MM.1S (cell line): ENCODE data around the gene DISC1.

ENCODE experiments used
- DNase-seq: peaks from one replicate; pipeline ENCODE4 v3.0.0-alpha.2; 2015
- H2AFZ ChIP-seq: fragments of 300-600 bp; sonication (generic); 2 replicates; pipeline ENCODE4 v1.6.0; 2016; ENCODE audit warnings: antibody characterized with exemption, low read length
- H3F3A ChIP-seq: fragments of 300-600 bp; sonication (generic); 2 replicates; pipeline ENCODE4 v1.6.1; 2016; ENCODE audit warnings: mild to moderate bottlenecking, antibody characterized with exemption, low read length, moderate library complexity, mixed read lengths; ENCODE audit not compliant: insufficient read depth
- H3K27ac ChIP-seq: fragments of 300-600 bp; sonication (generic); 2 replicates; pipeline ENCODE4 v1.5.1; 2016; ENCODE audit warnings: mild to moderate bottlenecking, low read length
- H3K27me3 ChIP-seq: fragments of 300-600 bp; sonication (generic); replicated peaks from 2 replicates; pipeline ENCODE4 v1.6.0; 2016; ENCODE audit warnings: low read length; ENCODE audit not compliant: insufficient read depth
- H3K36me3 ChIP-seq: fragments of 300-600 bp; sonication (generic); replicated peaks from 2 replicates; pipeline ENCODE4 v1.6.1; 2016; ENCODE audit warnings: mild to moderate bottlenecking, low read length, mixed read lengths; ENCODE audit not compliant: insufficient read depth
- H3K4me1 ChIP-seq: fragments of 300-600 bp; sonication (generic); 2 replicates; pipeline ENCODE4 v1.6.1; 2016; ENCODE audit warnings: low read length, mixed read lengths
- H3K4me2 ChIP-seq: fragments of 300-600 bp; sonication (generic); 2 replicates; pipeline ENCODE4 v1.6.0; 2016; ENCODE audit warnings: low read depth, low read length
- H3K4me3 ChIP-seq: fragments of 300-600 bp; sonication (generic); 2 replicates; pipeline ENCODE4 v1.5.1; 2016; ENCODE audit warnings: low read length, mixed read lengths
- H3K79me2 ChIP-seq: fragments of 300-600 bp; sonication (generic); 2 replicates; pipeline ENCODE4 v1.6.1; 2016; ENCODE audit warnings: mixed run types, low read length, mixed read lengths
- H3K9ac ChIP-seq: fragments of 300-600 bp; sonication (generic); 2 replicates; pipeline ENCODE4 v1.6.1; 2016; ENCODE audit warnings: low read length, mixed read lengths
- H3K9me2 ChIP-seq: fragments of 300-600 bp; sonication (generic); replicated peaks from 2 replicates; pipeline ENCODE4 v1.6.1; 2016; ENCODE audit warnings: mild to moderate bottlenecking, low read length, mixed read lengths; ENCODE audit not compliant: insufficient read depth
- H3K9me3 ChIP-seq: fragments of 300-600 bp; sonication (generic); replicated peaks from 2 replicates; pipeline ENCODE4 v1.6.1; 2016; ENCODE audit warnings: mild to moderate bottlenecking, low read length, mixed read lengths; ENCODE audit not compliant: insufficient read depth
- H4K20me1 ChIP-seq: fragments of 300-600 bp; sonication (generic); 2 replicates; pipeline ENCODE4 v1.6.1; 2016; ENCODE audit warnings: mild to moderate bottlenecking, low read length, moderate library complexity, mixed read lengths; ENCODE audit not compliant: insufficient read depth
- EZH2 ChIP-seq: fragments of 300-600 bp; sonication (generic); optimal IDR thresholded peaks from 2 replicates; pipeline ENCODE3; 2017; ENCODE audit warnings: low read depth, mild to moderate bottlenecking, antibody characterized with exemption, low read length, mixed read lengths
- EZH2phosphoT487 ChIP-seq: fragments of 300-600 bp; sonication (generic); IDR thresholded peaks from 2 replicates; pipeline ENCODE4 v1.6.1; 2018; ENCODE audit warnings: antibody characterized with exemption, low read length
- TF ChIP-seq, protein P1 (sequence below): fragments of 300-600 bp; sonication (generic); IDR thresholded peaks from 2 replicates; pipeline ENCODE4 v1.5.1; 2016; ENCODE audit warnings: antibody characterized with exemption, low read length, mixed read lengths

The DISC1 gene

GRCh38 chr1:231934797-231935196, 308.2 kb downstream of the DISC1 start:
- H3K9ac ChIP-seq: no peak overlapping the region

GRCh38 chr1:231935856-231936255, 309.3 kb downstream of the DISC1 start:
- no peaks in the 10 kb centered on the region for H3K4me1 ChIP-seq
- no peak overlapping the region for H3K27ac ChIP-seq
- H3F3A ChIP-seq: no peaks in the 10 kb centered on the region
- H3K4me2 ChIP-seq: no peak overlapping the region
- no peaks in the 10 kb centered on the region; the same call in 1 of the 2 replicates for H3K9me3 ChIP-seq
- no peak overlapping the region for H3K9ac ChIP-seq
- DNase-seq: no peak
- H4K20me1 ChIP-seq: no peaks in the 10 kb centered on the region
- H2AFZ ChIP-seq: no peak overlapping the region
- no peaks in the 10 kb centered on the region for H3K79me2 ChIP-seq
- no peaks in the 10 kb centered on the region for H3K9me2 ChIP-seq
- no peaks in the 10 kb centered on the region for H3K36me3 ChIP-seq
- TF ChIP-seq EZH2phosphoT487: no peak
- no peaks in the 10 kb centered on the region for H3K27me3 ChIP-seq
- H3K4me3 ChIP-seq: no peak overlapping the region

More at GRCh38 chr1:231934797-231935196, 308.2 kb downstream of the DISC1 start:
- Histone ChIP-seq H3K27ac (no peak overlapping the region), H3K9me3 (no peaks in the 10 kb centered on the region; the same call in 1 of the 2 replicates), H3K27me3 (no peaks in the 10 kb centered on the region), H4K20me1 (no peaks in the 10 kb centered on the region), H3K9me2 (no peaks in the 10 kb centered on the region), H3K79me2 (no peaks in the 10 kb centered on the region), H2AFZ (no peak overlapping the region), H3K4me1 (no peaks in the 10 kb centered on the region), H3K4me3 (no peak overlapping the region), H3F3A (no peaks in the 10 kb centered on the region), H3K36me3 (no peaks in the 10 kb centered on the region), H3K4me2 (no peak overlapping the region)
- TF ChIP-seq EZH2phosphoT487 (no peak), EZH2 (no peak)
- TF ChIP-seq, protein P1, sequence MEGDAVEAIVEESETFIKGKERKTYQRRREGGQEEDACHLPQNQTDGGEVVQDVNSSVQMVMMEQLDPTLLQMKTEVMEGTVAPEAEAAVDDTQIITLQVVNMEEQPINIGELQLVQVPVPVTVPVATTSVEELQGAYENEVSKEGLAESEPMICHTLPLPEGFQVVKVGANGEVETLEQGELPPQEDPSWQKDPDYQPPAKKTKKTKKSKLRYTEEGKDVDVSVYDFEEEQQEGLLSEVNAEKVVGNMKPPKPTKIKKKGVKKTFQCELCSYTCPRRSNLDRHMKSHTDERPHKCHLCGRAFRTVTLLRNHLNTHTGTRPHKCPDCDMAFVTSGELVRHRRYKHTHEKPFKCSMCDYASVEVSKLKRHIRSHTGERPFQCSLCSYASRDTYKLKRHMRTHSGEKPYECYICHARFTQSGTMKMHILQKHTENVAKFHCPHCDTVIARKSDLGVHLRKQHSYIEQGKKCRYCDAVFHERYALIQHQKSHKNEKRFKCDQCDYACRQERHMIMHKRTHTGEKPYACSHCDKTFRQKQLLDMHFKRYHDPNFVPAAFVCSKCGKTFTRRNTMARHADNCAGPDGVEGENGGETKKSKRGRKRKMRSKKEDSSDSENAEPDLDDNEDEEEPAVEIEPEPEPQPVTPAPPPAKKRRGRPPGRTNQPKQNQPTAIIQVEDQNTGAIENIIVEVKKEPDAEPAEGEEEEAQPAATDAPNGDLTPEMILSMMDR: no peak
- DNase-seq: no peak

GRCh38 chr1:231936983-231937775, 310.6 kb downstream of the DISC1 start:
- no peaks in the 10 kb centered on the region for H4K20me1 ChIP-seq
- TF ChIP-seq EZH2phosphoT487: no peak
- no peak for TF ChIP-seq EZH2
- TF ChIP-seq, protein P1: no peak
- no peaks in the 10 kb centered on the region for H3K27me3 ChIP-seq
- no peak overlapping the region for H3K27ac ChIP-seq
- H2AFZ ChIP-seq: no peak overlapping the region
- no peaks in the 10 kb centered on the region for H3K9me3 ChIP-seq
- no peaks in the 10 kb centered on the region for H3K4me1 ChIP-seq
- no peak for DNase-seq
- no peak overlapping the region for H3K4me3 ChIP-seq
- H3K9ac ChIP-seq: no peak overlapping the region
- no peaks in the 10 kb centered on the region for H3K9me2 ChIP-seq
- H3K79me2 ChIP-seq: no peaks in the 10 kb centered on the region
- no peaks in the 10 kb centered on the region for H3F3A ChIP-seq
- H3K4me2 ChIP-seq: no peak overlapping the region
- H3K36me3 ChIP-seq: no peaks in the 10 kb centered on the region

DNA sequence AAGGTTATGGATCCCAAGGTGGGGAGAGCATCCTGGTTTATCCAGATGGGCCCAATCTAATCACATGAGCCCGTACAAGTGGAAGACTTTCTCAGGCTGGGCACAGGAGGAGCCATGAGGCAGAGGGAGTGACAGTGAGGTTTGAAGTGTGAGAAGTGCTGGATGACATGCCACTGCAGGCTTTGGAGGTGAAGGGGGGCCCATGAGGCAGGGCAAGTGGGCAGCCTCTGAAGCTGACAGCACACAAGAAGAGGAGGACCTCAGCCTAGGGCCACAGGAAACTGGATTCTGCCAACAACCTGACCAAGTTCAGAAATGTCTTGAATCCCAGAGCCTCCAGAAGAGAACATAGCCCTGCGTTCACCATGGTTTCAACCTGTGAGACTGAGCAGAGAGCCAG, 311.6 kb downstream of the DISC1 start:
- H3K36me3 ChIP-seq: no peaks in the 10 kb centered on the region
- H3F3A ChIP-seq: no peaks in the 10 kb centered on the region

More for the DNA sequence above, 311.6 kb downstream of the DISC1 start:
- Histone ChIP-seq H3K4me3 (no peak overlapping the region), H3K9me2 (no peaks in the 10 kb centered on the region), H3K27ac (no peak overlapping the region), H3K79me2 (no peaks in the 10 kb centered on the region), H2AFZ (no peak overlapping the region), H3K4me2 (no peak overlapping the region), H3K27me3 (no peaks in the 10 kb centered on the region), H4K20me1 (no peaks in the 10 kb centered on the region), H3K9ac (no peak overlapping the region), H3K9me3 (no peaks in the 10 kb centered on the region), H3K4me1 (no peaks in the 10 kb centered on the region)
- no peak for DNase-seq
- no peak for TF ChIP-seq EZH2
- TF ChIP-seq EZH2phosphoT487: no peak
- TF ChIP-seq, protein P1: no peak
